OCI-LY7 (cell line): ENCODE results near the gene LTA4H. TPM values are rescaled to one million over a fixed set of nuclear protein-coding genes. Genes with fewer than 3 reads are reported as not detected.
A peak's percentile ranks its signal among the peaks of the same experiment; 100 is the strongest.

ENCODE experiments used
- BruUV-seq: library from RNA; stranded (reverse); fragments of 400-500 nt; replicated peaks from 2 replicates; lab custom pipeline; 2021; lab: Mats Ljungman, UMichigan
- CTCF ChIA-PET: fragments of 300-600 bp; sonication (Branson Sonifier 250); formaldehyde crosslinking; loops from one replicate; lab custom pipeline; 2022; ENCODE audit warnings: antibody characterized with exemption; ENCODE audit not compliant: unreplicated experiment; lab: Charles Lee
- POLR2A ChIA-PET: fragments of 300-600 bp; sonication (Branson Sonifier 250); formaldehyde crosslinking; loops from one replicate; lab custom pipeline; 2022; ENCODE audit warnings: antibody characterized with exemption; lab: Charles Lee
- DNase-seq: peaks from one replicate; pipeline ENCODE4 v3.0.0-alpha.2; 2015; ENCODE audit warnings: low spot score
- H2AFZ ChIP-seq: fragments of 200-600 bp; sonication (generic), shearing (Covaris generic); 2 replicates; pipeline ENCODE4 v1.6.1; 2014; ENCODE audit warnings: mild to moderate bottlenecking, antibody characterized with exemption, low read length, moderate library complexity
- H3K27ac ChIP-seq: fragments of 200-600 bp; sonication (generic); 2 replicates; pipeline ENCODE4 v1.5.1; 2014; ENCODE audit warnings: mixed run types, low read depth, mild to moderate bottlenecking, moderate library complexity, low read length, inconsistent platforms; ENCODE audit not compliant: poor library complexity, severe bottlenecking
- H3K36me3 ChIP-seq: fragments of 200-600 bp; sonication (generic); 2 replicates; pipeline ENCODE4 v1.6.1; 2014; ENCODE audit warnings: mild to moderate bottlenecking, antibody characterized with exemption, low read length, moderate library complexity, mixed read lengths; ENCODE audit not compliant: insufficient read depth
- H3K4me1 ChIP-seq: fragments of 200-600 bp; sonication (generic); 2 replicates; pipeline ENCODE4 v1.5.1; 2014; ENCODE audit warnings: mild to moderate bottlenecking, low read length; ENCODE audit not compliant: insufficient read depth, poor library complexity, severe bottlenecking
- H3K4me2 ChIP-seq: fragments of 200-600 bp; sonication (generic); 2 replicates; pipeline ENCODE4 v1.6.1; 2014; ENCODE audit warnings: mild to moderate bottlenecking, low read length
- H3K4me3 ChIP-seq: fragments of 200-600 bp; sonication (generic); 2 replicates; pipeline ENCODE4 v1.5.1; 2014; ENCODE audit warnings: mild to moderate bottlenecking, low read depth, low read length; ENCODE audit not compliant: poor library complexity, severe bottlenecking
- H3K79me2 ChIP-seq: fragments of 200-600 bp; sonication (generic); 2 replicates; pipeline ENCODE4 v1.6.1; 2016; ENCODE audit warnings: low read depth, mild to moderate bottlenecking, low read length, moderate library complexity, mixed read lengths; ENCODE audit not compliant: insufficient read depth
- H3K9me2 ChIP-seq: fragments of 200-600 bp; sonication (generic); 2 replicates; pipeline ENCODE4 v1.6.1; 2016; ENCODE audit warnings: mild to moderate bottlenecking, low read length, mixed read lengths; ENCODE audit not compliant: insufficient read depth
- H3K9me3 ChIP-seq: fragments of 200-600 bp; sonication (generic); 2 replicates; pipeline ENCODE4 v1.6.1; 2014; ENCODE audit warnings: mild to moderate bottlenecking, mixed run types, low read length, mixed read lengths
- H4K20me1 ChIP-seq: fragments of 200-600 bp; sonication (generic); 2 replicates; pipeline ENCODE4 v1.6.1; 2014; ENCODE audit warnings: mild to moderate bottlenecking, antibody characterized with exemption, low read length, moderate library complexity, mixed read lengths; ENCODE audit not compliant: insufficient read depth
- CTCF ChIP-seq: fragments of 200-600 bp; sonication (generic); conservative IDR thresholded peaks from 2 replicates; pipeline ENCODE4 v1.5.1; 2014; ENCODE audit warnings: mild to moderate bottlenecking, antibody characterized with exemption, low read length, moderate library complexity, mixed read lengths
- EZH2phosphoT487 ChIP-seq: fragments of 200-600 bp; sonication (generic); IDR thresholded peaks from 2 replicates; pipeline ENCODE4 v1.6.1; 2018; ENCODE audit warnings: low read depth, borderline replicate concordance, mild to moderate bottlenecking, mixed run types, antibody characterized with exemption, low read length, moderate library complexity, mixed read lengths
- intact Hi-C: fragments of 100-400 bp; cut with micrococcal nuclease; formaldehyde crosslinking; loops from one replicate; pipeline ENCODE4 v1.10.0; 2022; ENCODE audit not compliant: unreplicated experiment
- total RNA-seq, 2 experiments: library from RNA; depleted of rRNA in 1 of 2; stranded (reverse); fragments of >200 nt in 1 of 2; shearing (Covaris generic) in 1 of 2; gene quantifications; 2 replicates each; pipeline ENCODE4 v1.2.3, GENCODE V29; 2014 to 2022

The LTA4H gene
- total RNA-seq, 2 experiments from 2014 or later, result 86.7 to 122 TPM

DNA sequence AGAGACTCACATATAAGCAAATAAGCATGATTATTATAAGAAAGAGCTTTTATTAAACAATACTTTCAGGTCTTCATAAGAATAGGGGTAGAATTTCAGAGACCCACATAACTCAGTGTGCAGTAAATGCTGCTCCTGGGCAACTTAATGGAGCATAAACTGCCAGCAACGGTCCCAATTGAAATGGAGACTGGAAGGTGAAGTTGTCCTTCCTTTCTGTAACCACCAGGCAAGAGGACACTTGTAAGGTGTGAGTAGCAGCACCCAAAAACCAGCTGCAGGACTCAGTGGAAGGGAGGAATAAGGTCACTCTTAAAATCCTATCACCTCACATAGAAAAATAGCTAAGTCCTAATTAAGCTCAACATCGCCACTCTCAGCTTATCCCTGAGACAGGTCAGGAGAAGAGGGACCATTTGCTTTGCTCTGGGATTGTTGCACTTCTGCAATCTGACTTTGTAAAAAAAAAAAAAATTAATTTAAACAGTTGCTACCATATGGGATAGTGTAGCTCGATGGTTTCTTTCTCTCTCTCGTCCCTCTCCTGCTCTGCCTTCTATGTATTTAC lies 22.7 kb upstream of the LTA4H start:
- POLR2A ChIA-PET, result interaction anchor here (0.6 to 1.6 kb wide), 11 partner anchors 27 to 773 kb away, joined by 3 to 7 read pairs (median 4); no protein-coding TSS in a partner anchor
- no peaks in the 10 kb centered on the region for H4K20me1 ChIP-seq
- no peak overlapping the region for H2AFZ ChIP-seq
- CTCF ChIA-PET, result interaction anchor here (0.6 kb wide), 1 partner anchor 11 kb away, joined by 3 read pairs; no protein-coding TSS in a partner anchor
- H3K4me3 ChIP-seq, result no peak overlapping the region
- H3K9me2 ChIP-seq, result no peaks in the 10 kb centered on the region
- intact Hi-C loops, result no loop called here
- TF ChIP-seq EZH2phosphoT487 (no peak), CTCF (0 out of 2 replicates have a peak, but pooled peaks have one; percentile 20)
- BruUV-seq, result no TSS peak
- no peak overlapping the region for H3K27ac ChIP-seq
- H3K4me1 ChIP-seq, result peaks cover 6% of the 10 kb centered on the region
- no peaks in the 10 kb centered on the region for H3K79me2 ChIP-seq
- no peak overlapping the region for H3K4me2 ChIP-seq
- H3K36me3 ChIP-seq, result no peaks in the 10 kb centered on the region
- no peak for DNase-seq
- peaks cover 11% of the 10 kb centered on the region; the same call in 1 of the 2 replicates for H3K9me3 ChIP-seq

DNA sequence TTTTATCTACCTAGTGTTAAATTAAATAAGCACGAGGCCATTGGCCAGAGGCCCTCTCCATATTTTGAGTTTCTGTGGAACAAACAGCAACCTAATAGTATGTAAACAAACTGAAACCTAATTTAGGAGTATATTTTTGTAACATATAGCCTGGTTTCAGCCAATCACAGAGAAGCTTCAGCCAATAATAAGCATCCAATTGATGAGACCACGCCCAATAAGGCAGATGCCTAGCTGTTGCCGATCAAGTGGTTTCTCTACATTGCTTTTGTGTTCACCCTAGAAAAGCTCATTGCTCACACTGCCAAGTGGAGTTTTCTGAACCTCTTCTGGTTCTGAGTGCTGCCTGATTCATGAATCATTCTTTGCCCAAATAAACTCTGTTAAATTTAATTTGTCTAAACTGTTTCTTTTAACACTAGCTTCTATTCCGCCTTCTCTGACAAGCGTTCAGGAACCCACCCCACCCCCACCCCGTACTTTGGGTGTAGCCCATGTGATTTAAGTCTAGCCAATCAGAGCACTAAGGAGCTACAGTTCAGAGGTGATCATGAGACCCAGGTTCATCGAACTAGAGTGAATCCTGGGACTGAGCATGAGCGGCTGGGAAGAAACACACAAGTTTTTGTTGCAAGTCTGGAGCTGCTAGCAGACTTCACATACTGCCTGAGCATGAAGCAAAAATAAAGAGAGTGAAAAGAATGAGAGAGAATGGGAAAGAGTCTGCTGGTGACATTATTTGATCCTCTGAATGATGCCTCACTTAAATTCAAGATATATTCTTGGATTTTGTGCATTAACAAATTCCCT lies 21.5 kb upstream of the LTA4H start:
- no peaks in the 10 kb centered on the region for H3K36me3 ChIP-seq
- no TSS peak for BruUV-seq
- H3K27ac ChIP-seq, result no peak overlapping the region
- no peak for DNase-seq
- ChIA-PET CTCF (interaction anchor here (0.7 kb wide), 1 partner anchor 341 kb away, joined by 3 read pairs; no protein-coding TSS in a partner anchor), POLR2A (interaction anchor here (0.5 to 1.3 kb wide), 2 partner anchors 22 to 40 kb away, joined by 3 read pairs; no protein-coding TSS in a partner anchor)
- no peaks in the 10 kb centered on the region for H3K79me2 ChIP-seq
- no peaks in the 10 kb centered on the region for H3K9me2 ChIP-seq
- H3K4me3 ChIP-seq, result no peak overlapping the region
- no peak overlapping the region for H2AFZ ChIP-seq
- intact Hi-C loops, result no loop called here
- no peak for TF ChIP-seq EZH2phosphoT487
- no peak for TF ChIP-seq CTCF
- no peaks in the 10 kb centered on the region for H4K20me1 ChIP-seq
- no peaks in the 10 kb centered on the region for H3K4me1 ChIP-seq
- no peak overlapping the region for H3K4me2 ChIP-seq
- H3K9me3 ChIP-seq, result peaks cover 11% of the 10 kb centered on the region; the same call in 1 of the 2 replicates
